ENCODE results near the gene CFAP54. TPM values are rescaled to one million over a fixed set of nuclear protein-coding genes. Genes with fewer than 3 reads are reported as not detected.

The CFAP54 gene, protein sequence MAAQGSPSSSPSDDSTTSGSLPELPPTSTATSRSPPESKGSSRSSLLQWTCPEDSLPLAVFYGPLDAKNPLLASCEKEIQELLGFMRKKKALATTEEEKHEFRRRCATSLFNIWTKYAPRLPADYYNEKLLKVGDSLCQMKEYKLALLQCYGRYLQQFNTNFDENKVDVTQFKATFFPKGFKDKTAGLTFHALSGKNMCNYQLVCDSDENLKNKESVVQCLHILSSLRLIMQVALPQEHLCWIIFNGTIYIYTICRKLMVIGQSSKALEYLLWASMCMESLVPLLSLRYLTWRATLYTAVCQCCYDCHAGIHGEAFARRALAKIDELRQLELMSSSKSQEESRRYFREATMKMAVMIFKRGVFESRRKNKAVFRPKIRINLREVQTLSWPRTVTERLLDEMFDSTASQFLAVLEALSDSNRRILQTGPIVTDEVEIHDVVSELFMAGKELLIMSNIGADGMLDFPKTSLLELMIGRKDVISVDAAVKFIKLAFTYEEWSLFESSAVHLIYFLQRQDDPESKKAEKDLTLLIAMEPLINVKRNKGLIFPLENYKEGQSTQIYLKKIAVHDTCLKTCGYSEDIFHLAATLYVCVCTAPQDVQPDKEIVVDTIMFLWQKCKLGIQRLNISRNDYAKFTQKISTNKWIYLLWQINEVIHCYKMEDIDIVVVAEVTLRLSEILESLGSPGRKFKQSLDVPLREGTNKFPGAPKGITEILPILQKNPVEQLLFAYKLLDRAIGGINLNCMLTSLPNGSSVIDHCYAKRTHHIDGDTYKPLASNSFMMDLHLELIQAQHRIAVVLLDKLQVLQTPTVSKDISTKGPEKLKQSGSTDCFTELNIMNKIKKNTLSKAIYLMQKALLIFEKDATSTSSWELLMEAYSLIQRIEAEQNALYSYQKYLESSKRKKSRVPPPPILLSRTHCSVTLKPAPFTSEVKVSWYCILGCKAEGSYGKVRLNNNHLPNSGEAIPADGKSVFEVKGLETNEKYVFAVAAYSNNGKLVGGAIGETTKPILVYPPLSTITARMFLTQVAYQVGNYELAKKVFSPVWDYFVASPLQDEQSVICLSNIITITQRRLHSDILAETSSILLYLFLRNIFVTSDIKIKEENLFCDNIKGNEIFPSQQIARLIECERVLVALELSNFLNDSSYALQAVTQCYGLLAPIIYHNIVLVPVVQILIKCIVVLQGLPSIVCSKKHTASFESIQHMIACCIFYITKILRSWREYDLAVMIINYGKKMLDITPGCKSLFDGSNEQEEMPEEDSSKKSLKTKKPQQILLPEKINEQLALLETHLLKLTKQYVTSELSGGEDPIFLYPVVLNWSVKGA (N-terminal part only)
- total RNA-seq = 0.24 and 0.73 TPM in 2 replicates
- long read RNA-seq, partial matches to known transcripts = 2 of 3 reads
- long read RNA-seq, other reads (novel, unspliced or antisense) = 0 of 3 reads

DNA sequence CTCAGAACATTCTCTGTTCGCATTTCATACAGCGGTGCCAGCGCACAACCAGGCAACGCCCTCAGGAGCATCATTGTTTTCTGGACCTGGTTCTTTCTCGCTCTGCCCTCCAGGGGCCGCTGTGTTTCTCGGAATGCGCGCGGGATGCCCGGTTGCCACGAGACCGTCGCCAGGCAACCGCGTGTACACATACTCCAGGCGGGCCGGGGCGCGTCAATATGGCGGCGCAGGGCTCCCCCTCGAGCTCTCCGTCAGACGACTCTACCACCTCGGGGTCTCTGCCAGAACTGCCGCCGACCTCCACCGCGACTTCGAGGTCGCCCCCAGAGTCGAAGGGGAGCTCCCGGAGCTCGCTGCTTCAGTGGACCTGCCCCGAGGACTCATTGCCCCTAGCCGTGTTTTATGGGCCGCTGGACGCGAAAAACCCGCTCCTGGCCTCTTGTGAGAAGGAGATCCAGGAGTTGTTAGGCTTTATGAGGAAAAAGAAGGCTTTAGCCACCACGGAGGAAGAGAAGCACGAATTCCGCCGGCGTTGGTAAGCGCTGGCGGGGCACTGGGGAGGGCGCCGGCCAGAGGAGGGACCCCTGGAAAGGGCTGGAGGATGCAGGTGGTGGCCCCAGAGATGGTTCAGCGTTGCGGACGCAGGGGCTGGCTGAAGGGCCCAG is at the start of gene CFAP54:
CFAP54 (plus strand) TSS at position 186 of the 665 bp plus-strand sequence; CDS start at position 219, 33 bp downstream.
- Mint-ChIP-seq H3K27ac (ENCODE audit: unreplicated experiment) (peak within 1 kb of the TSS; percentile 95), H3K36me3 (ENCODE audit: unreplicated experiment) (no peaks in the 10 kb centered on the region), H3K9me3 (ENCODE audit: unreplicated experiment) (no peaks in the 10 kb centered on the region), H3K4me1 (ENCODE audit: unreplicated experiment) (peaks cover 13% of the 10 kb centered on the region), H3K4me3 (ENCODE audit: unreplicated experiment) (peak within 1 kb of the TSS; percentile 91), H3K27me3 (ENCODE audit: unreplicated experiment) (no peaks in the 10 kb centered on the region)
- DNase-seq (ENCODE audit: extremely low spot score, unreplicated experiment) = peak; percentile 98
- TF ChIP-seq, protein P1, sequence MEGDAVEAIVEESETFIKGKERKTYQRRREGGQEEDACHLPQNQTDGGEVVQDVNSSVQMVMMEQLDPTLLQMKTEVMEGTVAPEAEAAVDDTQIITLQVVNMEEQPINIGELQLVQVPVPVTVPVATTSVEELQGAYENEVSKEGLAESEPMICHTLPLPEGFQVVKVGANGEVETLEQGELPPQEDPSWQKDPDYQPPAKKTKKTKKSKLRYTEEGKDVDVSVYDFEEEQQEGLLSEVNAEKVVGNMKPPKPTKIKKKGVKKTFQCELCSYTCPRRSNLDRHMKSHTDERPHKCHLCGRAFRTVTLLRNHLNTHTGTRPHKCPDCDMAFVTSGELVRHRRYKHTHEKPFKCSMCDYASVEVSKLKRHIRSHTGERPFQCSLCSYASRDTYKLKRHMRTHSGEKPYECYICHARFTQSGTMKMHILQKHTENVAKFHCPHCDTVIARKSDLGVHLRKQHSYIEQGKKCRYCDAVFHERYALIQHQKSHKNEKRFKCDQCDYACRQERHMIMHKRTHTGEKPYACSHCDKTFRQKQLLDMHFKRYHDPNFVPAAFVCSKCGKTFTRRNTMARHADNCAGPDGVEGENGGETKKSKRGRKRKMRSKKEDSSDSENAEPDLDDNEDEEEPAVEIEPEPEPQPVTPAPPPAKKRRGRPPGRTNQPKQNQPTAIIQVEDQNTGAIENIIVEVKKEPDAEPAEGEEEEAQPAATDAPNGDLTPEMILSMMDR (IDR thresholded peaks at IDR 0.05) = peak; percentile 92

DNA sequence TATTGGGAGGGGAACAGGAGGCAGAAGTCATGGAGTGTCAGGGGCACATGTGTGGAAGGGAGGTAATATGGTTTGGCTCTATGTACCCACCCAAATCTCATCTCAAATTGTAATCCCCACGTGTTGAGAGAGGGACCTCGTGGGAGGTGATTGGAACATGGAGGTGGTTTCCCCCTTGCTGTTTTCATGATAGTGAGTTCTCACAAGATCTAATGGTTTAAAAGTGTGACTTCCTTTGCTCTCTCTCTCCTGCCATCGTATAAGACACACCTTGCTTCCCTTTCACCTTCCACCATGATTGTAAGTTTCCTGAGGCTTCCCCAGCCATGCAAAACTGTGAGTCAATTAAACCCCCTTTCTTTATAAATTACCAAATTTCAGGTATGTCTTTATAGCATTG is 47.6 kb upstream of the CFAP54 start:
- DNase-seq (ENCODE audit: extremely low spot score, unreplicated experiment) = no peak
- H3K36me3 Mint-ChIP-seq (ENCODE audit: unreplicated experiment) = no peaks in the 10 kb centered on the region
- H3K4me1 Mint-ChIP-seq (ENCODE audit: unreplicated experiment) = peaks cover 13% of the 10 kb centered on the region
- H3K4me3 Mint-ChIP-seq (ENCODE audit: unreplicated experiment) = no peak overlapping the region
- H3K27me3 Mint-ChIP-seq (ENCODE audit: unreplicated experiment) = no peaks in the 10 kb centered on the region
- no peaks in the 10 kb centered on the region for H3K9me3 Mint-ChIP-seq (ENCODE audit: unreplicated experiment)
- no peak overlapping the region for H3K27ac Mint-ChIP-seq (ENCODE audit: unreplicated experiment)
- TF ChIP-seq, protein P1 (IDR thresholded peaks at IDR 0.05) = no peak

DNA sequence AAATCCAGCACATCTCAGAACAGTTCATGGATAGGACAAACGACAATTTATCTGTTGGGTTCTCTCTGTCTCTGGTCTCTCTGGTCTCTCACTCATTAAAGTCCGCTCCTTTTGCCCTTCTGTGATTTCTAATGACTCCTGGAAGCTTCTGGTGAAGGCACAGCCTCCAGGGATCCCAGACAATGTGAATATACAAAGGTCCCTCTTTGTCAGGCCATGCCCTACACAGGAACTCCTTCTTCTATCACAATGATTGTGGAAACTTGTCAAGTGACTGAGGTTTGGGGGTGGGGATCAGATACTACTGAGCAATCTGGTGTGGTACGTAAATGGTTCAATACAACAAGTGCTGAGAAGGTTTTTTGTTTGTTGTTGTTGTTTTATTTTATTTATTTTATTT is 46.5 kb upstream of the CFAP54 start:
- no peak overlapping the region for H3K4me3 Mint-ChIP-seq (ENCODE audit: unreplicated experiment)
- DNase-seq (ENCODE audit: extremely low spot score, unreplicated experiment) = no peak
- H3K4me1 Mint-ChIP-seq (ENCODE audit: unreplicated experiment) = peaks cover 11% of the 10 kb centered on the region
- no peaks in the 10 kb centered on the region for H3K9me3 Mint-ChIP-seq (ENCODE audit: unreplicated experiment)
- H3K27me3 Mint-ChIP-seq (ENCODE audit: unreplicated experiment) = no peaks in the 10 kb centered on the region
- no peak overlapping the region for H3K27ac Mint-ChIP-seq (ENCODE audit: unreplicated experiment)
- TF ChIP-seq, protein P1 (IDR thresholded peaks at IDR 0.05) = no peak
- H3K36me3 Mint-ChIP-seq (ENCODE audit: unreplicated experiment) = no peaks in the 10 kb centered on the region

DNA sequence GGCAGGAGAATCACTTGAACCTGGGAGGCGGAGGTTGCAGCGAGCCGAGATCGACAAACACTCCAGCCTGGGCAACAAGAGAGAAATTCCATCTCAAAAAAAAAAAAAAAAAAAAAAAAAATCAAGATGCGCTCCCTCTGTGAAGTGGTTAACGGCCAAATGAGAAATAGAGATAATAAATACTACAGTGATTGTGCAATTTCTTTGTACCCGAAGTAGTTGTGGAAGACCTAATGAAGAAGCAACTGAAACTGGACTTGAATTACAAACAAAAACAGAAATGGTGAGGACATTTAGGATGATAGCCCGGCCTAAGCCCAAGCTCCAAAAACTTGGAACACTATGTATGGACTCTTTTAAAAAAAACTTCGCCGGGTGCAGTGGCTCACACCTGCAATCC is 45.0 kb upstream of the CFAP54 start:
- H3K27ac Mint-ChIP-seq (ENCODE audit: unreplicated experiment) = no peak overlapping the region
- H3K9me3 Mint-ChIP-seq (ENCODE audit: unreplicated experiment) = no peaks in the 10 kb centered on the region
- H3K4me3 Mint-ChIP-seq (ENCODE audit: unreplicated experiment) = no peak overlapping the region
- no peaks in the 10 kb centered on the region for H3K27me3 Mint-ChIP-seq (ENCODE audit: unreplicated experiment)
- peaks cover 11% of the 10 kb centered on the region for H3K4me1 Mint-ChIP-seq (ENCODE audit: unreplicated experiment)
- H3K36me3 Mint-ChIP-seq (ENCODE audit: unreplicated experiment) = no peaks in the 10 kb centered on the region
- DNase-seq (ENCODE audit: extremely low spot score, unreplicated experiment) = no peak
- TF ChIP-seq, protein P1 (IDR thresholded peaks at IDR 0.05) = no peak
